NCI-H2227 treated with DMSO at 0.1 percent for 48 hours (cell line): ENCODE results near the gene COL11A2.

Experiments
- DNase-seq: peaks from one replicate; lab custom pipeline; 2025; lab: John Stamatoyannopoulos, UW

The COL11A2 gene

GRCh38 chr6:33171880-33172687 is 20.2 kb downstream of the COL11A2 start:
- no peak for DNase-seq

- no peak for DNase-seq
Measured at GRCh38 chr6:33171016-33171879, 21.0 kb downstream of the COL11A2 start.

GRCh38 chr6:33170176-33171015 is 21.9 kb downstream of the COL11A2 start:
- no peak for DNase-seq

GRCh38 chr6:33169291-33170175 is 22.7 kb downstream of the COL11A2 start:
- no peak for DNase-seq

GRCh38 chr6:33168639-33169038 is 23.6 kb downstream of the COL11A2 start:
- DNase-seq: no peak

- DNase-seq: no peak
Measured at GRCh38 chr6:33168284-33168601, 24.0 kb downstream of the COL11A2 start.

- DNase-seq: no peak
Measured at GRCh38 chr6:33167374-33168283, 24.6 kb downstream of the COL11A2 start.

- no peak for DNase-seq
Measured at GRCh38 chr6:33166811-33167210, 25.5 kb downstream of the COL11A2 start.

- DNase-seq: no peak
Measured at GRCh38 chr6:33166363-33166762, 25.9 kb downstream of the COL11A2 start.

- no peak for DNase-seq
Measured at GRCh38 chr6:33165581-33166258, 26.5 kb downstream of the COL11A2 start.

GRCh38 chr6:33164665-33165373 is 27.4 kb downstream of the COL11A2 start:
- DNase-seq: no peak

GRCh38 chr6:33164176-33164575 is 28.1 kb downstream of the COL11A2 start:
- DNase-seq: no peak

- no peak for DNase-seq
Measured at GRCh38 chr6:33163540-33163939, 28.7 kb downstream of the COL11A2 start.

GRCh38 chr6:33161354-33162331 is 30.6 kb downstream of the COL11A2 start:
- DNase-seq: peak; percentile 47

GRCh38 chr6:33160728-33161344 is 31.4 kb downstream of the COL11A2 start:
- no peak for DNase-seq

GRCh38 chr6:33160096-33160495 is 32.2 kb downstream of the COL11A2 start:
- DNase-seq: no peak

- DNase-seq: no peak
Measured at GRCh38 chr6:33156964-33157363, 35.3 kb downstream of the COL11A2 start.
